Activated CD4-positive, alpha-beta T cell treated with anti-CD3 and anti-CD28 coated beads for 24 hours (primary cell): ENCODE results near the gene YEATS4.

Source experiments
- DNase-seq, 2 donors: peaks; one replicate each; pipeline ENCODE4 v3.0.0-alpha.2; 2020; ENCODE audit warnings: low read depth in 2 of 2

Gene YEATS4

GRCh38 chr12:69433653-69434052 lies 74.1 kb downstream of the YEATS4 start:
- DNase-seq = no peak

GRCh38 chr12:69435644-69436043 lies 76.1 kb downstream of the YEATS4 start:
- DNase-seq = no peak

GRCh38 chr12:69437073-69437472 lies 77.5 kb downstream of the YEATS4 start:
- DNase-seq = no peak

GRCh38 chr12:69438539-69438938 lies 79.0 kb downstream of the YEATS4 start:
- no peak for DNase-seq

GRCh38 chr12:69440016-69440415 lies 80.5 kb downstream of the YEATS4 start:
- DNase-seq = no peak
